GM19043 (cell line): ENCODE measurements around the gene CDIP1.
"Not testable (repeated sequence)": the region's sequence is repeated elsewhere in the genome, so short reads cannot be mapped to it uniquely, and the experiment has no call there.

Experiments
- ATAC-seq: cut with Tn5 transposase; IDR thresholded peaks from one replicate; pipeline ENCODE4 v1.9.1; 2021; ENCODE audit warnings: low read depth; ENCODE audit not compliant: unreplicated experiment

CDIP1 gene

DNA sequence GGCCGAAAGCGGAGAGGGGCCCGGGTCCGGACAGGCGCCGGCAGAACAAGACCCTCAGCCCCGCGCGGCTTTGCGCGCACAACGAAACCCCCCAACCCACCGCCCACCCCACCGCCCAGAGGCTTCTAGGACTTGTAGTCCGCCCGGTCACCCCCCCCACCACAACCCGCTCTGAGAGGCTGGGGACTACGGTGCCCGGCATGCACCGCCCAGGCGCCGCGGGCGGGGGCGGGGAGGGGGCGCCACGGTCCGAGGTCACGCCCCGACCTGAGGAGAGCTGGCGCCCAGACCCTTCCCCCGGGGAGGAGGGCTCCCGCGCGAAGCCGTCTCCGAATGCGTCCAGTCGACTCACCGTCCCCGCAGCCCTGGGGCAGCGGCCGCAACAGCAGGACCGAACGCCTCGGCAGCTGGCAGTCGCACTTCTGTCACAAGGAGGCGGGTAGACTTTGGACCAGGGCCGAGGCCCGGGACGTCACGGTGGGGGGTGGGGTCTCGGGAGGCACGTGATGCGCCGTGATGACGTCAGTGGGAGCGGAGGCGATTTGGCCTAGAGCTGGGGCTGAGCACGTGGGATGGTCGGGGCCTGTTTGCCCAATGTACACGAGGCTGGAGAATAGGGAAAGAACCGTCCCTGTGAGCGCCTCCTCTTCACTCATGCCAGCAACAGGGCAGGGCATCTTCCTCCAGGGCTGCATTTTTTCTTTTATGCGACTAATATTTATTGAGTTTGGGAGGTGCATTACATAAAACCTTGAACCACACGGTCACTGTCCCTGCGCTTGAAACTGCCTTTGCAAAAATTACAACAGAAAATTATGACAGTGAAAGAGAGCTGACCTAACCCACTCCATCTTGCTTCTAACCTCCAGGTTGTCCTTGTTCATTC, at the start of gene CDIP1:
Gene CDIP1, minus strand, starts transcription at position 424 of the 886 bp plus-strand sequence. CDS start 24,643 bp downstream, outside the sequence.
- peak; percentile 79 for ATAC-seq

DNA sequence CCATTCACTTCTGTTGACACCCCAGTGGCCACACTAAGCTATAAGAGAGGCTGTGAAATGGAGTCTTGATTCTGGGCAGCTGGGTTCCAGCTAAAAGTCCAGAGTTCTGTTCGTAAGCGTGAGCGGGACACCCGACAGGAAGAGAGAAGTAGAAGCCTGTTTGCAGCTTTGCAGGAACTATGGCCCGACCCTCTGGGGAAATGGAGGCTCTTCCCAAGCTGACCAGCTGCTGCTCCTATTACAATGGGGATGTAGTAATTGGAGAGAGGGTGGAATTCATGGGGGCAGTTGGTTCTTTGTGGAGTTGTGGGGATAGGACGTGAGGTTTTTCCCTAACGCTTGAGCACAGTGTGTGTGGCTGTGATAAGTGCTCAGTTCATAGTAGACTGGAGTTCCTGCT, 47.7 kb upstream of the CDIP1 start:
- ATAC-seq, result no peak

DNA sequence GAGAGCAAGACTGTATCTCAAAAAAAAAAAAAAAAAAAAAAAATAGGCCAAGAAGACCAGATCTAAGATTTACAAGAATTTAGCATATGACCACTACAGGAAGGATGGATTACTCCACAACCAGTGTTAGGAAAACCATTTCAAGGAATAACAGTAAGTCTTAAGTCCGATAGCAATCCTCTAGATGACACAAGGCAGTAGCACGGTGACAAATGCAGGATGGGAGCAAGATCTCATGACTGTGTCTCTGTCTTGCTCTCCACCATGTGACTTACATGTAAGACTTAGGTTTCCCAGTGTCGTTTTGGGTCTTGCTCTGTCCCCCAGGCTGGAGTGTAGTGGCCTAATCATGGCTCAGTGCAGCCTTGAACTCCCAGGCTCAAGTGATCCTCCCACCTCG, 45.3 kb upstream of the CDIP1 start:
- no peak for ATAC-seq

DNA sequence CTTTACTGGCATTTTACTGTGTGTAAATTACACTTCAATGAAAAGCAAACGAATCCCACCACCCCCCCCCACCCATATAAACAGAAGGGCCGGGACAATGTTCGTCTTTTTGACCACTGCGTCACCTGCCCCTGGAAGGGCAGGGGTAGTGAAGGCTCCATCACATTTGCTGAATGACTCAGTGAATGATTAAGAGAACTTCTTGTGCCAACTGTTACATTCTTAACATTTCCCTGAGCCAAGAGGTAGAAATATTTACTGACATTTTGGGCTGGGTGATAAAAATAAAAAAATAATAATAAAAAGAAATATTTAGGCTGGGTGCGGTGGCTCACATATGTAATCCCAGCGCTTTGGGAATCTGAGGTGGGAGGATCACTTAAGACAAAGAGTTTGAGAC, 41.7 kb upstream of the CDIP1 start:
- no peak for ATAC-seq

DNA sequence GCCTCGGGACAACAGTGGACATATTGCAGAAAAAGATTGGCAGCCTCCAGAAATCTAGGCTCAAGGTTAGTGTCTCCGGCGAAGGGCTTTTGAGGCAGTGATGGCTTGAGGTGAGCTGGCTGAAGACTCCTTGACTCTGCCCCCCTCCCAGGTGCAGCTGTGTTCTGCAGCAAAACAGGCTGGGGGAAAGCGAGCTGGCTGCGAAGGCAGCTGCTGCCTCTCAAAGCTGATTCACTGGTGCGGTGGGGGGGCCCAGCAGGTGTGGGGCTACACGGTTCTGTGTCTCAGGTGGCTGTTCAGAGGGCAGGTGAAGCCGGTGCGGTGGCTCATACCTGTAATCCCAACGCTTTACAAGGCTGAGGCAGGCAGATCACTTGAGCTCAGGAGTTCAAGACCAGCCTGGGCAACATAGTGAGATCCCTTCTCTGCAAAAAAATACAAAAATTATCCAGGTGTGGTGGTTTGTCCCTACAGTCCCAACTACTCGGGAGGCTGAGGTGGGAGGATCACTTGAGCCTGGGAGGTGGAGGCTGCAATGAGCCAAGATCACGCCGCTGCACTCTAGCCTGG, 40.5 kb upstream of the CDIP1 start:
- no peak for ATAC-seq

DNA sequence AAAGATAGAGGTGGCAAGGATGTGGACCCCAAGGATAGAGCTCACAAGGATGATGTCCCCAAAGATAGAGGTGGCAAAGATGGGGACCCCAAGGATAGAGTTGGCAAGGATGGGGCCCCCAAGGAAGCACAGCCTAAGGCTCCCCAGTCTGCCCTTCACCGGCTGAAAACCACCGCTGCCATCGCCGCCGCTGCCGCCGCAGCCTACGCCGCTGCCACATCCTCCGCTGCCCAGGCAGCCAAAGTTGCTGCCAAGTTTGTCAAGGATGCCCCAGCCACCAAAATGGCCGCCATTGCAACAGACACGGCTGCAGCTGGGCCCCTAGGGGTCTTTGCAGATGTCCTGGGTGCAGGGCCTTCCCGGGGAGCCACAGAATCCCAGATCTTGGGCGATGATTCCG, 37.4 kb upstream of the CDIP1 start:
- ATAC-seq, result no peak

DNA sequence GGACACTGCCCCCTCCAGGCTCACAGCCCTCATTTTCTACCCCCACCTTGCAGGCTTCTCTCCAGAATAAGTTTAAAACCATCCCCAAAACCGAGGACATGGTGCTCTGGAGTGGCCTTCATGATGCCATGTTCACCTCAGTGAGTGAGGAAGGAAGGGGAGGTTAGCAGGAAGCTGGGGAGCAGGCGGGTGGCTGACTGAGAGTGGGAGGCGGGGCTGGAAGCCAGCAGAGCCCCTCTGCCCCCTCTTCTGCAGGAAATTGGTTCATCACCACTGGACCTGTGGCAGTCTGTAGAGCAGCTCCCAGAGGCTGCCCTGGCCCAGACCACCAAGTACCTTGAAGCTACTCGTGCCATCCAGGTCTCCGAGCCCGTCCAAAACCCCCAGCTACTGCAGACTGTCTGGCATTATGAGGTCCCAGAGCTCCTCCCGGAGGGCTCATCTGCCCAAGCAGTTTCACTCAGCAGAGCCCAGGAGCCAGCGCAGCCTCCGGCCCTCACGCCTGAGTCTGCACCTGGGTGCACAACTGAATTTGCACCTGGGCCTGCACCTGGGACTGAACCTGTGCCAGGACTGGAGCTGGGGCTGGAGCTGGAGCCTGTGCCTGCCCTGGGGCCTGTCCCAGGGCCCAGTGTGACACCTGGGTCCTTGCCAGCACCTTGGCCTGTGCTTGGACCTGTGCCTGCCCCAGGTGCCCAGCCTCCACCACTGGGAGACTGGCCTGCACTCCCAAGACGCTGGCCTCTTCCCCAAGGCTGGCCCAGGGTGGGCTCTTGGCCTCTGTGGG, 36.5 kb upstream of the CDIP1 start:
- no peak for ATAC-seq

DNA sequence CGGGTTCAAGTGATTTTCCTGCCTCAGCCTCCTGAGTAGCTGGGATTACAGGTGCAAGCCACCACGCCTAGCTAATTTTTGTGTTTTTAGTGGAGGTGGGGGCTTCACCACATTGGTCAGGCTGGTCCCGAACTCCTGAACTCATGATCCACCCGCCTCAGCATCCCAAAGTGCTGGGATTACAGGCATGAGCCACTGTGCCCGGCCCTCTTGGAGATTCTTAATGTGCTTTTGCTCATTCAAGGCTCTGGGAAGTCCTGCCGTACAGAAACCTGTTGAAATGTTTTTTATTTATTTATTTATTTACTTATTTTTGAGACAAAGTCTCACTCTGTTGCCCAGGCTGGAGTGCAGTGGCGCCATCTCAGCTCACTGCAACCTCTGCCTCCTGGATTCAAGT, 35.4 kb upstream of the CDIP1 start:
- not testable (repeated sequence) for ATAC-seq

- no peak for ATAC-seq
Measured at GRCh38 chr16:4572715-4573114, 34.1 kb upstream of the CDIP1 start.

GRCh38 chr16:4570688-4571321, 32.2 kb upstream of the CDIP1 start:
- no peak for ATAC-seq

- ATAC-seq, result no peak
Measured at GRCh38 chr16:4570086-4570485, 31.5 kb upstream of the CDIP1 start.

DNA sequence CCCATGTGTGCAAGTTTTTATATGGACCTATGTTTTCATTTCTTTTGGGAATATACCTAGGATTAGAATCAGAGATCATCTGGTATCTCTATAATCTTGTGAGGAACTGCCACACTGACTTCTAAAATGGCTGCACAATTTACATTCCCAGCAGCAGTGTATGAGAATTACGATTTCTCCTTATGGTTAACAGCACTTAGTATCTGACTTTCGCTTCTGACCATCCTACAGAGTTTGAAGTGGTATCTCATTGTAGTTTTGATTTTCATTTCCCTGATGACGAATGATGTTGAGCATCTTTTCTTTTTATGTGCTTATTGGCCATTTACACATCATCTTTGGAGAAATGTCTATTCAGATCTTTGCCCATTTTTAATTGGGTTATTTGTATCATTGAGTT, 27.6 kb upstream of the CDIP1 start:
- no peak for ATAC-seq

DNA sequence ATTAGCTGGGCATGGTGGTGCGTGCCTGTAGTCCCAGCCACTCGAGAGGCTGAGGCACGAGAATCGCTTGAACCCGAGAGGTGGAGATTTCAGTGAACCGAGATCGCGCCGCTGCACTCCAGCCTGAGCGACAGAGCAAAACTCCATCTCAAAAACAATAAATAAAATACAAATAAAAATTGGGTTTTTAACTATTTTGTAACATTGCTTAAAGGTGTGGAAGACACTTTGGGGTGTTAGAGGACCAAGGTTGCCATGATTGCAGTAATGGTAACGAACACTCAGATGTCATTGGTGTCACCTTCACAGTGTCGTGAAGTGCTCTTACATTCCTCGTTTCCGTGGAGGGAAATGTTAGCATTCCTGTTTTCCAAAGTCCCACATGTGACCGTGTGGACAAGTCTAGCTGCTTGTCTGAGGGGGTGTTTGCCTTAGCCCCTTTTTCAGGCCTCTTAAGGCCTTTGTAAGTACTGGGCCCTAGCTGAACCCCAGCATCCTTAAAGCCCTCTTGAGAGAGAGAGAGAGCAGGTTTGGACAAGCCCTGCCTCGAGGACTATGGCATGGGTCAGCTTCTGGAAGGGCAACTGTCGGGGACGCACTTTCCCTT, 26.2 kb upstream of the CDIP1 start:
- no peak for ATAC-seq

GRCh38 chr16:4561596-4561995, 23.0 kb upstream of the CDIP1 start:
- ATAC-seq, result no peak

GRCh38 chr16:4557973-4558372, 19.4 kb upstream of the CDIP1 start:
- ATAC-seq, result no peak

GRCh38 chr16:4556580-4556979, 18.0 kb upstream of the CDIP1 start:
- ATAC-seq, result no peak

DNA sequence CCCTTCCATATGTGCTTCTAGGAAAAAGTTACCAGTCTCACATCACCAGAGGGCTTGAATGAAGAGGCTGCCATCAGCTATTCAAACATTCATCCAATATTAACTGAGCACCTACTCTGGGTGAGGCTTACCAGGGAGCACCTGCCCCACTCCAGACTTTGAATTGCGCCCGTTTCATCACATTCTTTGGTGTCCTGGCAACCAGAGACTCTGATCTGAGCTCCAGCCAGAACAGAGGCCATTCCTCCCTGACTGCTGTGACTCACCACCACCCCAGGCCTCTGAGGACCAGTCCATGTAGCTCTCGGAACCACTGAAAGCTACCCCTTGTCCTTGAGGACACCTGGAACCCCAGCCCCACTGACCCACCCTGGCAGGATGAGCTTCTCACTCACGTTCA, 17.5 kb upstream of the CDIP1 start, which contains the start of gene C16orf96:
Gene C16orf96, plus strand, starts transcription at position 229 of the 400 bp plus-strand sequence. Its CDS starts 150 bp downstream, at position 379.
- ATAC-seq, result no peak

GRCh38 chr16:4552541-4552940, 14.0 kb upstream of the CDIP1 start:
- ATAC-seq, result no peak

DNA sequence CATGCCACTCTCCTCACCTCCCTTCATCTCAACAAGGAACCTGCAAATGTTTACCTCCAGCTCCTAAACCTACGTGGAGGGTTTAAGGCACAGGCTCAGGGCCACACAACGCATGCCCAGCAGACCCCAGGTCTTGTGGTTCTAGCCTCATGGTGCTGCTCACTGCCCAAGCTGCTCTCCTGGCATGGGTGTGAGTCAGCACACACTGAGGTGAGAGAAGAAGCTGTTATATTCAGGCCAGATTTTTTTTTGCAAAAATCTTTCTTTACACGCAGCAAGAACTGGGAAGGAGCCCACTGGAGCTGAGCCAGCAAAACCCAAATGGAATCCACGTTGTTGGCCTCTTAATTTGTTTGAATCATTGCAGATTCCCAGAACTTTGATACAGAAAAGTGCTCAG, 12.0 kb upstream of the CDIP1 start:
- no peak for ATAC-seq

DNA sequence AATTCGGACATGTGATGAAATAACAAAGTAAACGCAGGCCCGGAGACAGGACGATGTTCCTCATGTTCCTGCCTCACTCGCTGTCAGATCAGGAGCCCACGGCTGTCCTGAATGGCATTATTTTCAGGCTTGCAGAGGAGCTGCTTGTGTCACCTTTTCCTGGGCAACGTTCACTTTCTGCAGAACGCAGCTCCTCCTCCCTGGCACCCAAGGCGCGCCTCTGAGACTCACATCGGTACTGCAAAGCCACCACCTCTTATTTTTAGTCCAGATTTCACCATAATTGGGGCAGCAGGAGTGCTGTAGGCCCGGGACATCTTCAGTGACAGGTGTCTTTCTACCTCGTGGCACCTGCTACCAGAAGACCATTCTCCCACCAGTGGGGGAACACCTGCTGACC, 9.6 kb upstream of the CDIP1 start:
- ATAC-seq, result no peak
